HG03135 (cell line): ENCODE measurements around the gene HOXB5.

Experiments used
- ATAC-seq: cut with Tn5 transposase; IDR thresholded peaks from one replicate; pipeline ENCODE4 v1.9.1; 2021; ENCODE audit warnings: mild to moderate bottlenecking, moderate library complexity; ENCODE audit not compliant: unreplicated experiment

The HOXB5 gene

DNA sequence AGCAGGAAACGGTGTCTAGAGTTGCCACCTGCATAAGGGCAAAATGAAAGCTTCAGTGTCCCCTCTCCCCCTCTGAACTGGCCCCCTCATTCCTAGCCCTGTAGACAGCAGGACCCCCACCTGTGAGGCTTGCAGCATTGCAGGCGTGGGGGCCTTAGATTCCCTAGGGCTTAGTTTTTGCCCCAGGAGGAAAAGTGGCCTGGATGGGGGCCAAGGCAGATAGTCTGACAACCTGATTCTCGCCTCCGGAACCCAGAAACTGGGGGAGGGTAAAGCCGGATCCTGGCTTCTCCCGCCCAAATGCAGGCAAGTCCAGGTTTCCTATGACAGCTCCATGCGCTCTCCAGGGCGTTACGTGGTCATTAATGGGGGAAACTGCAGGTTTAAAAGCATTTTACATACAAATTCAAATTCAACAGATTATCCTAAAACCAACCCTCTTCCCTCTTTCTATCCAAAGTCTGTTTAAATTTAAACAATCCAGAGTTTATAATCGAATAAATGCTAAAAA lies 11.9 kb upstream of the HOXB5 start:
- no peak for ATAC-seq

DNA sequence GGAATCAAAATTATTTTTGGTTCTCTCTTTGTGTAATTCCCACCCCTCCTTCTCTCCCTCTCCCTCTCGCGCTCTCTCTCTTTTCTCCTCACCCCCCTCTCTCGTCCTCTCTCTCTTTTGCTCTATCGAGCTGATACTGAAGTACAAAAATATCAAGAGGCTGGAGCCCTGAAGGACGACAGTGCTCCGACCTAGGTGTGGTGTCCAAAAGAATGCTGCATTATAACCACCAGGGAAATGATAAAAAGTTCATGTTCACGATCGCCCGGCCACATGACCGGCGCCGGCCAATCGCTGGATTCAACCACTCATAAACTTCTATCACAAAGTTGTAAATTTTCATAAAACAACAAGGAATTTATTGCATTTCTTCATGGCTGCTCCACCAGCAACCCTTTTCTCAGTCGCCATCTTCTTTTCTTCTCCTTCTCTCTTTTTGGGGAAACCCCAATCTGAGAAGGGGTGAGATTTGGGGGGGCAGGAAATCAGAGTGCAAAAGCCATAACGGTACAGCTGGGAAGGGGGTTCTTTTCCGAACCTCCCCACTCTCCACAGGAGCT lies 11.3 kb upstream of the HOXB5 start, which contains the start of gene HOXB6:
TSS of gene HOXB6 (minus strand) at position 217 of the 560 bp plus-strand sequence. CDS start 6,836 bp downstream, outside the sequence.
- ATAC-seq, result no peak

DNA sequence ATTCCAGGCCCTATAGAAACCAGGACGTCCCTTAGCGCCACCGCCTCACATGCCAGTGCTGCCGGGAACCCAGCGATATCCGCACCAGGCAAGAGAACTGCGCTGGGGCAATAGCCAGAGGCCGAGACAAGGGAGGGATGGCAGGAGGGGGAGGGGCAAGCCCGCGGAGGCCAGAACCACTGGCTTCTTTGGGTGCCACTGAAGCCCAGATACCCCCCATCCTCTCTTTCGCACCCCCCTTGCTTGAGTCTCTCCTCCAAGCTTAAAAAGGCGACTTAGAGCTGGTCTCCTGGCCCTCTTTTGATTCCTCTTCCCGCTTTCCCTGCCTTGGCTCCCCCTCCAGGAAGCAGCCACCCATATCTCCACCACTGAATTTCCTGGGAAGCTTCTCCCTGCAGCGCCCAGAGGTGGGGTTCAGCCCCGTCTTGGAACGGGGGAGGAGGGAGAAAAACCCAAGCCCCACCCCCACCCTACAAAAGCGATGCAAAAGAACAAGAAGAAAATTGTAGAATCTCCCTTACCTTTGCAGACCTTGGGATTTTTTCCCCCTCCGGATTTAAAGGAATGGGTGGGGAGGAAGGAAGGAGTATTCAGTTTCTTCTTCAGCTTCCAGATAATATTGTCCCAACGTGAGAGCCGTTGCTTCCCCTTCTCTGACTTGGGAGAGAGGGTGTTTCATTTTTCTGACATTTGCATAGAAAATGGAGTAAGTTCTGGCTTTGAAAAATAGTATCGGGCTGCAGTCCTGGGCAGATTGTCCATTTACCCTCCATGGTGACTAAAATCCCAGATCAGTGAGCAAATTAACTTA lies 10.6 kb upstream of the HOXB5 start:
- ATAC-seq, result no peak

DNA sequence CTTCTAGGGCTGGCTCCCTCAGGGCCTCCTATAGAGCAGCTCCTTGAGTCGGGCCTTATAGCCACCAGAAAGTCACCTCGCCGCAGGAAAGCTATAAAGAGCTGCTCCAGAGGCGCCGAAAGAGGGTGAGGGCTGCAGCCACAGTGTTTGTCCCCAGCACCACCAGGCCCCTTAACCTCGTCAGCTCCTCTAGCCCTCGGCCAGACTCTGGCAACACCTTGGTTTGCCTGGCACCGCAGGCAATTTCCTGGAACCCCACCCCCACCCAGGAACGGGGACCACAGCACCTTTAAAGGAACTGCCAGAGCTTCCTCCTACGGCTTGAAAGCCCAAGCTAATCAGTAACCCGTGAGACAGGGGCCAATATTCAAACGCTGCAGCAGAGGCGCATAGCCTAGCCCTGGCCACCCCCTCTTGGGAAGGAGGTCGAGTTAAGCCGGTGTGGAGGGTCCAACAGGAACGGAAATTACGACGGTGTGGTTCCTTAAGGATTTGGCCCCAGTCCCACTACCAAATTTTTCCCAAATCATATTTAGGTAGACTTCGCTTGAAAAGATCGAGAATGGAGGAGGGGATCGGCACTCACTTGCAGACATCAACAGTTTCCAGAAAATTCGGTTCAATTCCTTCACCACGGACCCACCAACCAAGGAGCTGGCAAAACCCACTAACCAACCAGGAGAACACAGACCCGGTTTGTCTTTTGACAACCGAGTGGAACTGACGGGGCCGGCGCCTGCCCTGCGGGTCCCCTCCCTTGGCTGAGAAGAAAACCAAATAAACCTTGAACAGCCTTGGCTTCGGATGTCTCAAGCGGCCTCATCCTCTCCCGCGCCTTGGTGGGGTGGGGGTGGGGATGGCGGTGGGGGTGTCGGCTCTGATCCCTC lies 8.2 kb upstream of the HOXB5 start:
- ATAC-seq, result no peak

DNA sequence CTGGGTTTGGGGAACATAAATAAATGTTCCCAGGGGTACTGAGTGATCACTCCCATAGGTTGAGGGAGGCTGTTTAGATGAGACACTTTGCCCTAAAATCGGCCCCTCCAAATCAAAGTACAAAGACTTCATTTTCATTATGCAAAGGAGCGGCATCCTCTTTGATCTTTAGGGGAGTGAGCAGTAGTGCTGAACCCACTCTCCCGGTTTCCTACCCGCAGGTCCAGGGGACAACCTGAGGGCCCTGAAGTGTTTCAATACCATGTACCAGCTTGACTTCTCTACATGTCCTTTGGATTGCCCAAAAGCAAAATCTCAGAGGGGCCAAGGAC lies 7.6 kb upstream of the HOXB5 start:
- ATAC-seq, result no peak

DNA sequence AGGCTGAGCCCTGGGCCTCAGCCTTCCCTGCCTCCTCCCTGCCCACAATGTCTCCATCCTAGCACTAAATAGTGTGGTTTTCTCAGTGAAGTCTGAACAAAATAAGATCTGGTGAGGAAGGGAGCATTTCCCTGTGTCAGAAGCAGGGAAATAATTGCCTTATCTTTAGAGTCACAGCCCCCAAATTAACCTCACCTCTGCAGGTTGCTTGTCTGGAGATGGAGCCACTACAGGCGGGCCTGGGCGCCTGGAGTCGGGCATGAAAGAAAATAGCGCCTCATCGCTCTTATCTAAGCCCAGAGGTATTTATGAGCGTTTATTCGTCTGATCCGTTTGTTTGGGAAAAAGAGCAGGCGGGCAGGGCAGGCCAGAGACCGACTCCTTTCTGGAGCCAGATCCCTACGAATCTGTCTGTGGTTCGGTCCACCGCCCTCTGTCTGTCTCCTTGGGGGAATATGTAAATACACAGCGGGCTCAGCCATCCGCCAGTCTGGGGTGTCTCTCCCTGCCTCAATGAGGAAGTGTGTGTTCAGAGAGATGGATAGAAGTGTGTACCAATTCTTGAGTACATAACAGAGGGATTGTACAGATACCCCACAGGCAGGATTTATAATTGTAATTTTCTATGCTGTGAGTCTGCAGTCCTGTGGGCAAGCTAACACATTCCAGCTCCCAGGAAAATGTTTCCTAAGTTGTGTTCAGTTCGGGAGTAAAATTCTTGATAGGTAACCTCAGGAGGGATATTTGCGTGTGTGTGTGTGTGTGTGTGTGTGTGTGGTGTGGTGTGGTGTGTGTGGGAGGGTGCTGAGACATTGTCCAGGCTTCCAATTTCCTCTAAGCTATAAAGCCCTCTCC lies 6.9 kb upstream of the HOXB5 start:
- no peak for ATAC-seq

DNA sequence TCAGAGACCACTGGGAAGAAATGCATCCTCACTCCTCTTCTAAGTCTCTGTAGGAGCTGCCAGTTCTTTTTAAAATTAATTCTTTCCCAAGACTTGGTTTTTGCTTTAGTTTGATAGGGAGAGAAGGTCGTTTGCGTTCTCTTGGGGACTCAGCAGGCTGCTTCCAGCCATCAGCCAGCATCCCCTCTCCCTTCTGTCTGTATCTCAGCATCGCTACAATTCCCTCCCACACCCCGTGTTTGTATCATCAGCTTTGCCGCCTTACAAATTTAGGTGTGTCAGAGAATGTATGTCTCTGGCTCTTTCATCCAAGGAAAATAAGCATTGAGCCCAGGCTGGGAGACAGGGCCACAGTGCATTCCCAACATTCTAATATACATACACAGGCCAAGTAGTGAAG lies 5.8 kb upstream of the HOXB5 start:
- ATAC-seq, result no peak

DNA sequence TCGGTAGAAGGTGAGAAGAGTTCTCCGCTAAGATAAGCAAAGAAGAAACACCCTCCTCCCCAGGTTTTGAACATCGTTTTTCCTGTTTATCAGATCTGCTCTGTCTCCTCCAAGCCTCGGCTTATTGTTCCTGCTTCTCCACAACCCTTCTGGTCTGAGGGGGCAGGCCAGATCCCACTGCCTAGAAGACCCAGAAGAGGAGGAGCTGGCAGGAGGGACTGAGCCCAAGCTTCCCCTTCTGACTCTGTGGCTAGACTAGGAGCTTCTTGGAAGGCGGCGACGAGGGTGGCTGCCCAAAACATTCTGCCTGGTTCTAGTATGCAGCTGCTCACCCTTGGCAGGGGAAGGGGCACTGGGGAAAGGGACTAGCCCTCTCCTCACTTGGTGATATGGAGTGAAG lies 5.2 kb upstream of the HOXB5 start:
- no peak for ATAC-seq

DNA sequence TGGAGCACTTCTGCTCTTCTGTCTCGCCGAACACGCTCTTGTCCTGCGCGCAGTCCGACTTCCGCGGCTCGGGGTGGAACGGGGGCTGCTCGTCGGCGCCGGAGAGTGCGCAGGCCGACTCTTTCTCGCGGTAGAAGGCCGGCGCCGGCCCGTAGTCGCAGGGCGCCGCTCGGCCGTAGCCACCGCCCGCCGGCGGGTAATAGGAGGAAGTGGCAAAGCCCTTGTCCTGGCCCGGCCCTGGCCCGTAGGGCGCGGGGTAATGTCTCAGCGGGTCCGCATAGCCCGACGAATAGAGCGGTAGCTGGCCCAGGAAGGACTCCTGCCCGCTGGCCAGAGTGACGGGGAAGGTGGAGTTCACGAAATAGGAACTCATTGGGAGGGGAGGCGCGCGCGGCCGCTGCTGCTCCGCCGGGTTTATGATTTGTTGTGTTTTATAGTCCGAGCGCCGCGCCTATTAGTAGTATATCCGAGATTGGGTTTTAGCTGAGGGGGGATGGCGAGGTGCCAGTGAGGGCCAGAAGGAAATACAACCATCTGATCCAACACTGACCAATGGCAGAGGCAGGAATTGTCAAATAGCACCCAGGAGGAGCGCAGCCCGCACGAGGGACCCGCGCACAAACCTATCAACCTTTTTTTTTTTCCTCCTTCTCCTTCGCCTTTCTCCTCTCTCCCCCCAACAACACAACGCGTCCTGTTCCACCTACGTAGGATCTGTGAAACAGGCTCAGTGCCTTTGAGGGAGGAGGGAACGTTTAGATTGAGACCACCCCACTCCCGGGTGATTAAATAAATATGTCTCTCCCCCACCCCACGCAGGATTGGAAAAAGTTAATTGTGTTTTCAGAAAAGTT lies 4.4 kb upstream of the HOXB5 start:
- ATAC-seq, result no peak

DNA sequence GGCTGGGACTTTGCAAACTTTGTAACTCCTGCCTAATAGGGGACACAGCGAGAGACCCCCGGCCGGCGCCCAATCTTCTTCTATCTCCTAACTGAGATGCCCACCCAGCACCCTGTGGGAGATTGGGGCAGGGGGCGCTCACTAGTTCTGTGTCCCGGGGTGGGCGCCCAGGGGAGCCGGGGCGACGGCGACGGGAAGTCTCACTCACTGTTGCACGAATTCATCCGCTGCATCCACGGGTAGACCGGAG lies 3.9 kb upstream of the HOXB5 start:
- ATAC-seq, result no peak

DNA sequence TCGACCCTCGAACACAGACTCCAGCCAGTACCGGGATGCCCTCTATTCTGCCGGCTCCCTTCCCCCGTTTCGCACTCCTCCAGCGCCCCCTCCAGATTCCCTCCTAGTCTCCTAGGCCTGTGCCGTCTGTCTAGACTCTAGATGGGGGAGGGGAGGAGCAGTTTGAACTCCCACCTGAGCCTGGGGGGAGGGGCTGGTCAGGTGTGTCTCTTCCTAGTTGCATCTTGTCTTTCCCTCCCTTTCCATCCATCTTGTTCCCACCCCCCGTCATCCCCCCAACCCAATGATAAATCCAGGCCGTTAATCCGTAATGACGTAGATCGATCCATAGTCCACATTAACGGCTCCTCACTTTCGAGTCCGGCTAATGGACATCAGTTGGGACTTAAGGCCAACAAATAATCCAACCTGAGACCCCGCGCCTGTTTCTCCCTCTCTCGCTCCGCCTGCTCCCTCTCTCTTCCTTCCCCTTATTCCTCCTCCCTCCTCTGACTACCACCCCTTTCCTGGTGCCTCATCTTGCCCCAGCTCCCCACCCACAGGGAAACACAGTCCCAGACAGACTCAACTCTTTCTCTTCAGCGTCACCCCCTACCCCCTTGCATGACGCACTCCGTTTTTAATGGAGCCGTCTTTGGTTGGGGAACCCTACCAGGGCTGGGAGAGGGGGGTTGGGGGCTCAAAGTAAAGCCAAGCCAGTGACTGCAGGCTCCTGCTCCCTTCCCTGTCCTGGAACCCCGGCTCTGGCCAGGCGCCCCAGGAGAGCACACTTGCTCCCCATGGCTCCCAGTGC lies 3.4 kb upstream of the HOXB5 start:
- no peak for ATAC-seq

DNA sequence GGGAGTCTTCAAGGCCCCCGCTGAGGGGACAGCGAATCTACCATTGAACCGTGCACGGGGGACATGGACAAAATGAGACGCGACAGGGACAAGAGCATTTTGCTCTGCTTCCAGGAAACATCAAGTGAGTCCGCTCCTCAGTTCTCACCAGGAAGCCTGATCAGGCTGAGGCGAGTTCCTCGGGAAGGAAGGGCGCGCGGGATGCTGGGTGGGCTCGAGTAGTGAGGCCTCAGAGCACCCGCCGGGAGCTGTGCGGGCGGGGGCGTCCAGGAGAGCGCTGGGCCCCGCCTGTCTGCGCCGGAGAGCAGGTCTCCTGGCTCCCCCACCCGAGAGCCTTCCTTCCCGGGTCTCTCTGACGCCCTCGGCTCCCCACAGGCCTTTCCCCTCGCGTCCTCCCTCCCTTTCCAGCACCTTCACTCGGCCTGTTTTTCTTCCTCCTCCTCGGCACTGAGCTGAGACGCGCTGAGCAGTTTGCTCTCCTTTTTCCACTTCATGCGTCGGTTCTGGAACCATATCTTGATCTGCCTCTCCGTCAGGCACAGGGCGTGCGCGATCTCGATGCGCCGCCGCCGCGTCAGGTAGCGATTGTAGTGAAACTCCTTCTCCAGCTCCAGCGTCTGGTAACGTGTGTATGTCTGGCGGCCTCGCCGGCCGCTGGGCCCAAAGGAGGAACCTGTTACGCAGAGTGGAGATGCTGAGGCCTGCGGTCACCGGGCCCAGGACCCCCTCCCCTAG lies 2.6 kb upstream of the HOXB5 start:
- ATAC-seq, result no peak

DNA sequence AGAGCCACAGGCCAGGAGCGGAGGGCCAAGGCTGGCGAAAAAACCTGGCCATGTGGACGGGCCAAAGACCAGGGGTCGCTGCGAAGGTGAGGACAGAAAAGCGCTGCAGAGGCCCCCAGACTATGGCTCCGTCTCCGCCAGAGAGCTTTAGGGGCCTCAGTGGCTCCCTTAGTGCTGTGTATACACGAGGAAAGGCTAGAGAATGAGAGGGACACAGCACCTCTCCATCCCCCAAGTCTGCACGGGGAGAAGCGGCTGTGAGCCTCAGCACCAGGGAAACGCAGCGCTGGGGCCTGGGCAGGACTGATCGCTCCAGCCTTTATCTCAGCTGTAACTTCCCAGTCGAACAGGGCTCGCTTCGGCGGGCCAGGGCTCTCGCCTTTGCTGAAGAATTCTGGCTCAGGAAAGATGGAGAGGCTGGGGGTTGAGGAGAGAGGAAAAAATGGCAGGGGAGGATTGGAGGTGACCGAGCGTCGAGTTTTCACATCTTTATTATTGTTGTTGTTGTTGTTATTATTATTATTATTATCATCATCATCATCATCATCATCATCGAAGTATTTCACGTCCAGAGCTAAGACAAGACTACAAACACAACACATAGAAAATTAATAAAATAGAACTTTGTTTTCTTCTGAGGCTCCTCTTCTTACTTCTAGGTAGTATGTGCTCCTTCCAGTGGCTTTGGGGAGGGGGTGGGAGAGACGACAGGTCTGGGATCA lies 1.9 kb upstream of the HOXB5 start:
- no peak for ATAC-seq

DNA sequence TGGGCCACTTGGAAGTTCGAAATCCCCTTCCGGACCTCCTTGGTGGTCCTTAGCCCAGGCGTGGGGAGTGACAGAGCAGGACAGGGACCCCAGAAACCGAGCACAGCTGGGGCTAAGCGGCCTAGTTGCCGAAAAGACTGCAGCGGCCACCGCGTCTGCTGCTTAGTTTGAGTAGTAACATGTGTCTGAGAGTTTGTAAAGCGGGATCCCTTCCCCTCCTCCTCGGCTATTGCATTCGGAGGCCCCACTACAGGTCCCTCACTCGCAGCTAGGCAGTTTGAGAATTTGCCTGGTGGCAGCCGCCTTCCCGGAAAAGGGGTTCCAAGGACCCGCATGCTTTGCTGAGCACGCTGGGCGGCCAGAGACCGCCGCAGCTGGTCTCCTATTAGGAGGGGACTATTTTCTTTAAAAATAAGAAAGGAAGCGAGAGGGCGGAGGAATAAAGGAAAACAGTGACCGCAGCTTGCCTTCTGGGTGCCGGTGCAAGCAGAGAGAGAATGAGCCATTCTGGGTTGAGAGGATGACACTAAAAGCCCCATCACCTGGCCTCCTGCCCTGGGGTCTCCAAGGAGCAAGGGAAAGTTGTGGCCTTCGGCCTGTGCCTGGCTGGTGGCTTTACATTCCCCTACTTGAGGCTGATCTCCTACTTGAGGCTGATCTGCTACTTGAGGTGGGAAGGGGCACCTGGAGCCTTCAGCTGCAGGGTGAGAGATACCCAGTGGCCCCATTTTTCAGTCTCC lies 1.1 kb upstream of the HOXB5 start:
- ATAC-seq, result no peak

DNA sequence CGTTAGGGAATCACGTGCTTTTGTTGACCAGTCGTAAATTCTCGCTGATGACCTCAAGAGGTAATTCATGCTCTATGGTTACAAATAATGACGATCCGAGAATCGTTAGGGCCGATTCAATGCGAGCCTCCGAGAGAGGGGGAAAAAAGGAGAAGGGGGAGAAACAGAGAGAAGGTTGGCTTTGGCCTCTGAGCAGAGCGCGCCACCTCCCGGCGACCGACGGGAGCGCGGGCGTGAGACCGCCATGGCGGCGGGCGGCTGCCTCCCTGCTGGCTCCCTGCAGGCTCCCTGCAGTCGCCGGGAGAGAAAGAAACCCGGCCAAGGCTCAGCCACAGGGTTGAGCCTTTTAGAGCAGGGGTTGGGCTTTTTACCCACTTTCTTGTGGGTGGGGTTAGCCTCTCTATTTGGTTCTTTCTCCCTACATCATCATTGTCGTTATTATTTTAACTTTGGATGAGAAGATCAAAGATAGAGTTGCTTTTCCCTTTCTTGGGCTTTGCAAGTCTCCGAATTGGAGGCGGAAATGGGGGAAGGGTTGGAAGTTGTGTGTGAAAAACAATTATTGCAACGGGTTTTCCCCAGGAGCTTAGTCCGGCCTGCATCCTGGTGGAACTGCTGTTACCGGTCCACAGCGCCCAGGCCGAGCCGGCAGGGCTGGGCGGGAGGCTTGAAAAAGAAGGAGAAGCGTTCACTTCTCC lies 410 bp upstream of the HOXB5 start:
- ATAC-seq, result no peak

DNA sequence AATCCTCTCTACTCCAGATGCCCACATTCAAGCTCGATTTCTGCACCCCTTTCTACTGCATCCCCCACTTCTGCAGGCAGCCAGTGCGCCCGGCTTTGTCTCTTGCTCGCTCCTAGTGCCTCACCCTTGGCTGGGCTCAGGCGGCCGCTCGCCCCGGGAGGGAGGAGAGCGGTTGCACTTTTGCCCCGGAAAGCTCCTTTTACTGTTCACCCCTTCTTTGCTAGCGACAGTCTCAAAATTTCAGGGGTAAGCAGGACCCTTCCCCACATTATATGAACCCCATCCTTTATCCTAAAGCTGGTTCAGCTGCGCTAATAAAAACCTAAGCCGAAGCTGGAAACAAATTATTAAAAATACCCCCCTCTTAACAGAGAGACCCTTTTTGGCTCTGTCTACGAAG lies 1.0 kb downstream of the HOXB5 start:
- ATAC-seq, result no peak

DNA sequence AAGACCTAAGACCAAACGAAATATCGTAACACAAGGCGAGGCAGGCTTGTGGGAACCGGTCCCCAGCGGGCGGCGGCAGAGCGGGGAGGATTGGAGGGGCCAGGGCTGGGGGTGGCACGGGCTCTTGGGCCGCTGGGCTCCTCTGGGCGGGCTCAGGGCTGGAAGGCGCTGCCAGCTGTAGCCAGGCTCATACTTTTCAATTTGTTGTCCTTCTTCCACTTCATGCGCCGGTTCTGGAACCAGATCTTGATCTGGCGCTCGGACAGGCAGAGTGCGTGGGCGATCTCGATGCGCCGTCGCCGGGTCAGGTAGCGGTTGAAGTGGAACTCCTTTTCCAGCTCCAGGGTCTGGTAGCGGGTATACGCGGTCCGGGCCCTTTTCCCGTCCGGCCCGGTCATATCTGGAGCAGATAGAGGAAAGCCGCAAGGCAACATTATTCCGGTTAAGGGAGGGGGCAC lies 1.5 kb downstream of the HOXB5 start:
- ATAC-seq, result no peak
